GM19193 (cell line): ENCODE data around the gene SGF29.

Experiments
- POLR2A ChIP-seq: IDR thresholded peaks from 4 replicates; pipeline ENCODE4 v1.6.1; 2011; ENCODE audit not compliant: insufficient read depth, insufficient read length; ENCODE audit errors: extremely low read depth

SGF29 gene

GRCh38 chr16:28528463-28528867 lies 25.3 kb upstream of the SGF29 start:
- no peak for TF ChIP-seq POLR2A

GRCh38 chr16:28529124-28529523 lies 24.6 kb upstream of the SGF29 start:
- no peak for TF ChIP-seq POLR2A

- no peak for TF ChIP-seq POLR2A
Measured at GRCh38 chr16:28531777-28532744, 21.7 kb upstream of the SGF29 start.

GRCh38 chr16:28532940-28533647 lies 20.6 kb upstream of the SGF29 start:
- TF ChIP-seq POLR2A = no peak

GRCh38 chr16:28534542-28535373 lies 19.0 kb upstream of the SGF29 start:
- TF ChIP-seq POLR2A = no peak

GRCh38 chr16:28537076-28537475 lies 16.6 kb upstream of the SGF29 start:
- TF ChIP-seq POLR2A = no peak

- TF ChIP-seq POLR2A = no peak
Measured at GRCh38 chr16:28537964-28538732, 15.6 kb upstream of the SGF29 start.

- no peak for TF ChIP-seq POLR2A
Measured at GRCh38 chr16:28538733-28539596, 14.8 kb upstream of the SGF29 start, which contains the start of gene NUPR1. NUPR1 (minus strand) TSS chr16:28538974; CDS start chr16:28538907, 67 bp downstream.

- no peak for TF ChIP-seq POLR2A
Measured at GRCh38 chr16:28540346-28540745, 13.4 kb upstream of the SGF29 start.

GRCh38 chr16:28542646-28543045 lies 11.1 kb upstream of the SGF29 start:
- no peak for TF ChIP-seq POLR2A

- no peak for TF ChIP-seq POLR2A
Measured at GRCh38 chr16:28543072-28543471, 10.6 kb upstream of the SGF29 start.

GRCh38 chr16:28544998-28545397 lies 8.7 kb upstream of the SGF29 start:
- no peak for TF ChIP-seq POLR2A

GRCh38 chr16:28546626-28547025 lies 7.1 kb upstream of the SGF29 start:
- TF ChIP-seq POLR2A = no peak

- TF ChIP-seq POLR2A = no peak
Measured at GRCh38 chr16:28548306-28548802, 5.4 kb upstream of the SGF29 start.
